ENCODE results near the gene ANAPC15.
"Not testable (repeated sequence)": the region's sequence is repeated elsewhere in the genome, so short reads cannot be mapped to it uniquely, and the experiment has no call there.

The ANAPC15 gene

DNA sequence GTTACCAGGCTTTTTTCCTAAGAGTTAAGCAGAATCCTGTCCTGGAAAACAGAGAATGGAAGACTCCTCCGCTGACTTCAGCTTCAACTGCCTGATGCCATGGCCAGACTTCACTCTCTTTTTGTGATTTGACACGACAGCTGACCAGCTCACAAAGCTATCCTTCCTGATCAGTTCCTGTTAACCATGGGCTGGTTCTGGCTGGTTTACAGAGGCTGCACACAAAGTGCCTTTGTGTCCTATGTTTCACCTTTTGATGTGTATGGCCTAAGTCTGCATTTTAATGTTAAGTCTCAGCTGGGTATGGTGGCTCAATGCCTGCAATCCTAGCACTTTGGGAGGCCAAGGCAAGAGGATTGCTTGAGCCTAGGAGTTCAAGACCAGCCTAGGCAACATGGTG lies 34.1 kb upstream of the ANAPC15 start:
- TF ChIP-seq, protein P1, sequence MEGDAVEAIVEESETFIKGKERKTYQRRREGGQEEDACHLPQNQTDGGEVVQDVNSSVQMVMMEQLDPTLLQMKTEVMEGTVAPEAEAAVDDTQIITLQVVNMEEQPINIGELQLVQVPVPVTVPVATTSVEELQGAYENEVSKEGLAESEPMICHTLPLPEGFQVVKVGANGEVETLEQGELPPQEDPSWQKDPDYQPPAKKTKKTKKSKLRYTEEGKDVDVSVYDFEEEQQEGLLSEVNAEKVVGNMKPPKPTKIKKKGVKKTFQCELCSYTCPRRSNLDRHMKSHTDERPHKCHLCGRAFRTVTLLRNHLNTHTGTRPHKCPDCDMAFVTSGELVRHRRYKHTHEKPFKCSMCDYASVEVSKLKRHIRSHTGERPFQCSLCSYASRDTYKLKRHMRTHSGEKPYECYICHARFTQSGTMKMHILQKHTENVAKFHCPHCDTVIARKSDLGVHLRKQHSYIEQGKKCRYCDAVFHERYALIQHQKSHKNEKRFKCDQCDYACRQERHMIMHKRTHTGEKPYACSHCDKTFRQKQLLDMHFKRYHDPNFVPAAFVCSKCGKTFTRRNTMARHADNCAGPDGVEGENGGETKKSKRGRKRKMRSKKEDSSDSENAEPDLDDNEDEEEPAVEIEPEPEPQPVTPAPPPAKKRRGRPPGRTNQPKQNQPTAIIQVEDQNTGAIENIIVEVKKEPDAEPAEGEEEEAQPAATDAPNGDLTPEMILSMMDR (IDR thresholded peaks at IDR 0.05) = no peak
- TF ChIP-seq ZFX (IDR thresholded peaks at IDR 0.05; ENCODE audit: borderline replicate concordance) = no peak
- H3K27ac ChIP-seq = no peak overlapping the region

DNA sequence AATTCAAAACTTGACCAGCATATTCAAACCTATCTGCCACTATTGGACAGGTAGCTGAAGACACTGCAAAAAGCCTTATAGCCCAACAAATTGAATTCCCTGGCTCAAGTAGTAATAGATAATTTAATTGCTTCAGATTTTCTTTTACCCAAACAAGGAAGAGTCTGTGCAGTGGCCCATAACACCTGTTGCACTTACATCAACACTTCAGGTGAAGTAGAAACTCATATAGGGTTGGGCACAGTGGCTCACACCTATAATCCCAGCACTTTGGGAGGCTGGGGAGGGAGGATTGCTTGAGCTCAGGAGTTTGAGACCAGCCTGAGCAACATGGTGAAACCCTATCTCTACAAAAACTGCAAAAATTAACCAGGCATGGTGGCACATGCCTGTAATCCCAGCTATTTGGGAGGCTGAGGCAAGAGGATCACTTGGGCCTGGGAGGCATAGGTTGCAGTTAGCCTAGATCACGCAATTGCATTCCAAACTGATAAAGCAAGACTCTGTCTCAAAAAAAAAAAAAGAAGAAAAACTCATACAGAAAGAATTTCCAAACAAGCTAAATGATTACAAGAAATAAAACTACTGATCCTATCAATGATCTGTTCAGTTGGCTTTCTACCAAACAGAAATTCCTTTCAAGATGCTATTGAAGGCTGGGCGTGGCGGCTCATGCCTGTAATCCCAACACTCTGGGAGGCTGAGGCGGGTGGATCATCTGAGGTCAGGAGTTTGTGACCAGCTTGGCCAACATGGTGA lies 32.5 kb upstream of the ANAPC15 start:
- TF ChIP-seq ZFX (IDR thresholded peaks at IDR 0.05; ENCODE audit: borderline replicate concordance) = no peak
- TF ChIP-seq, protein P1 (IDR thresholded peaks at IDR 0.05) = no peak
- H3K27ac ChIP-seq = no peak overlapping the region

DNA sequence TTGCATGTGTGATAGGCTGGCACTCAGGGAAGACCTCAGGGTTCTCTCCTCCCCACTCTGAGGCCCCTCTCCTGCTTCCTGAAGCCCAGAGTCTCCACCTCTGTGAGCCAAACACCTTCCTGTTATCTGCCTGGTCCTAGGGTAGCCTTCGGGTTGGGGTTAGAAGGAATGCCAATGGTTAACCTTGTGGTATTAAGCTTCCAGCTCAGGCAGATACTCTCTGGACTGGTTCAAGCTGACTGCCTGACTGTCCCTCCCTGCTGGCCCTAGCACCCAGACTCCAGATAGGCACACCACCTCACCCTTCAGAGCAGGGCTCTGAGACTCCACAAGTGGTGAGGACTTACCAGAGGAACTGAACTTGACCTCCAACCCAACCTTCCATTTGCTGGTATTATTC lies 30.0 kb upstream of the ANAPC15 start:
- H3K27ac ChIP-seq = not testable (repeated sequence)

DNA sequence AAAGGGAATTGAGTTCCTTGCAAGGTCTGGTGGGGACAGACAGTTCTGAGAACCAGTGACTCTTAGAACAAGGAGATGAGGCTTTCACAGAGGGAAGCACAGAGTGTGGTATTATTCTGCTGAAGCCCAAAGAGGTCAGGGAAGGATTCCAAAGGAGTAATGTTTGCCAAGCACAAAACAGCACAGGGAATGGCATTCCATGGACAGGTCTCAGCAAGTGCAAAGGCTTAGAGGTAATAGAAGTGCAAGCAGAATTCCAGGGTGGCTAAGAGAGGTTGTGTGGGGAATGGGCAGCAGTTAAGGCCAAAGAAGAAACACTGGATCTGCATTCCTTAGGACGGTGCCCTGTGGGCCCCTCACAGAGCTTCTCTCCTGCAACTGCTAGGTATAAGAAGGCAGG lies 29.6 kb upstream of the ANAPC15 start:
- H3K27ac ChIP-seq = not testable (repeated sequence)

DNA sequence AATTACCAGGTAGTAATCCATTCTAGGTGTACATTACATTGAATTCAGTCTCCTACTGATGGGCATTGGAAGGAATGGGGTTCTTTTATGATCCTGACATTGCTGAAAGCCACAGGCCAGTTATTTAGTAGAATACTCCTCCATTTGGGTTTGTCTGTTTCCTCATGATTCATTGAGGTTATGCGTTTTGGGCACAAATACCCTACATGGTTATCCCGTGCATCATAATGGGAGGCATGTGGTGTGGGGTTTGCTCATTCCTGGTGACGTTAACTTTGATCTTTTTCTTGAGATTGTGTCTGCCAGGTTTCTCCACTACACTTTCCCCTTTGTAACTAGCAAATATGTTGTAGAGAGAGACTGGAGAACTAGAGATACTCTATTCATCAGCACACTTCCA lies 28.6 kb upstream of the ANAPC15 start:
- H3K27ac ChIP-seq = no peak overlapping the region
- TF ChIP-seq, protein P1 (IDR thresholded peaks at IDR 0.05) = no peak
- TF ChIP-seq ZFX (IDR thresholded peaks at IDR 0.05; ENCODE audit: borderline replicate concordance) = no peak

DNA sequence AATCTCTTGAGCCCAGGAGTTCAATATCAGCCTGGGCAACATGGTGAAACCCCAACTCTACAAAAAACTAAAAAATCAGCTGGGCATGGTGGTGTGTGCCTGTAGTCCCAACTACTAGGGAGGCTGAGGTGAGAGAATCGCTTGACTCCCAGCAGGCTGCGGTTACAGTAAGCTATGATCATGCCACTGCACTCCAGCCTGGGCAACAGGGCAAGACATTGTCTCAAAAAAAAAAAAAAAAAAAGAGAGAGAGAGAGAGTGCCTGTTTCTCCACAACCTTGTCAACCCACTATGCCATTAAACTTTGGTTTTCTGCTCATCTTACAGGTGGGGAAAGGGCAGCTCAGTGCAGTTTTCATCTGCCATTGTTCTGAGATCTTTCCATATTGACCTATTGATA lies 28.2 kb upstream of the ANAPC15 start:
- TF ChIP-seq, protein P1 (IDR thresholded peaks at IDR 0.05) = no peak
- TF ChIP-seq ZFX (IDR thresholded peaks at IDR 0.05; ENCODE audit: borderline replicate concordance) = no peak
- H3K27ac ChIP-seq = no peak overlapping the region

DNA sequence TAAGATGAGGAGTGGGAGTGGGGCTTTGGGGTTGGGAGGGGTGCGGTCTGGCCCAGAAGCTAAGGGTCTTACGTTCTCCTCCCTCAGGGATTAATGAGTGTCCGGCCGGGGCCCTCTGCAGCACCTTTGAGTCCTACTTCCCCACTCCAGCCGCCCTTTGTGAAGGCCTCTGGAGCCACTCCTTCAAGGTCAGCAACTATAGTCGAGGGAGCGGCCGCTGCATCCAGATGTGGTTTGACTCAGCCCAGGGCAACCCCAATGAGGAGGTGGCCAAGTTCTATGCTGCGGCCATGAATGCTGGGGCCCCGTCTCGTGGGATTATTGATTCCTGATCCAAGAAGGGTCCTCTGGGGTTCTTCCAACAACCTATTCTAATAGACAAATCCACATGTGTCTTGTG lies 27.0 kb upstream of the ANAPC15 start:
- H3K27ac ChIP-seq = no peak overlapping the region
- TF ChIP-seq ZFX (IDR thresholded peaks at IDR 0.05; ENCODE audit: borderline replicate concordance) = no peak
- TF ChIP-seq, protein P1 (IDR thresholded peaks at IDR 0.05) = no peak

DNA sequence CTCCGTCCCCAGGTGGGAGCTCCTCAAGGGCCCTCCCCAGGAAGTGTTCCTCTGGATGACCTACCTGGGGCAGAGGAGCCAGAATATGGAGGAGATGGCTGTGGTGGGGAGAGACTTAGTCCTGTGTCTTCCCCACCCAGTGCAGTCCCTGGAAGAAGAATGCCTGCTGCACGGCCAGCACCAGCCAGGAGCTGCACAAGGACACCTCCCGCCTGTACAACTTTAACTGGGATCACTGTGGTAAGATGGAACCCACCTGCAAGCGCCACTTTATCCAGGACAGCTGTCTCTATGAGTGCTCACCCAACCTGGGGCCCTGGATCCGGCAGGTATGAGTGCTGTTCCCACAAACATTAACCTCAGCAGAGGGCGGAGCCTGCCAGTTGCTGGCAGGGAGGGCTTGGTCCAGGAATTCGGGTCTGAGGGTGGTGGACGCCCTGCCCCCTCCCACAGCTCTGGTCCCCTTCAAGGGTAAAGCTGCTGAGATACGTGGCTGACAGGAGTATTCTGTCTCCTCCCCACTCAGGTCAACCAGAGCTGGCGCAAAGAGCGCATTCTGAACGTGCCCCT lies 26.4 kb upstream of the ANAPC15 start:
- no peak overlapping the region for H3K27ac ChIP-seq
- TF ChIP-seq, protein P1 (IDR thresholded peaks at IDR 0.05) = no peak
- TF ChIP-seq ZFX (IDR thresholded peaks at IDR 0.05; ENCODE audit: borderline replicate concordance) = no peak

Measured in 22Rv1 (cell line).